ENCODE data around the gene KCNE5. TPM values are rescaled to one million over a fixed set of nuclear protein-coding genes. Genes with fewer than 3 reads are reported as not detected.
A peak's percentile ranks its signal among the peaks of the same experiment; 100 is the strongest.
"Not testable (repeated sequence)": the region's sequence is repeated elsewhere in the genome, so short reads cannot be mapped to it uniquely, and the experiment has no call there.

Gene KCNE5
- total RNA-seq, 3 donors from 2014 or later = 0.44 to 1.4 (median 0.66) TPM

DNA sequence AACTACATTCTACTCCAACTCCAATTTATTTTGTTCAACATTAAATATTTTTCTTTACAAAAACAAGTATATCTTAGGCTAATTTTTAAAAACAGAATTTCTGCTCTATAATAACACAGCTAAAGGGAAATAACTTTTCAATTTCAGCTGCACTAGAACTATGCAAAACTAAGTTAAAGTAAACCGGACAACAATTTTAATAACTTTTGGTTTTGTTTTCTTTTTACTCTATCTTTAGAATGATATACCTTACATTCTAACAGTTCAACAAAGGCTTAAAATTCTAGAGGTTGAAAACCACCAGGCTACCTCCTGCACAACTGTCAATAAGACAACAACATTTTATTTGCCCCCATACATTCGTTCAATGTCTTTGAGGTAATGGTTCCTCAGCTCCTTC, 18.7 kb upstream of the KCNE5 start:
- no peaks in the 10 kb centered on the region for H3K36me3 ChIP-seq
- intact Hi-C loops (cut with DNase I; ENCODE audit: low total_unique reads) = no loop called here
- peaks cover 0 to 6% of the 10 kb centered on the region in 2 donors for H3K27me3 ChIP-seq
- TF ChIP-seq, protein P1, sequence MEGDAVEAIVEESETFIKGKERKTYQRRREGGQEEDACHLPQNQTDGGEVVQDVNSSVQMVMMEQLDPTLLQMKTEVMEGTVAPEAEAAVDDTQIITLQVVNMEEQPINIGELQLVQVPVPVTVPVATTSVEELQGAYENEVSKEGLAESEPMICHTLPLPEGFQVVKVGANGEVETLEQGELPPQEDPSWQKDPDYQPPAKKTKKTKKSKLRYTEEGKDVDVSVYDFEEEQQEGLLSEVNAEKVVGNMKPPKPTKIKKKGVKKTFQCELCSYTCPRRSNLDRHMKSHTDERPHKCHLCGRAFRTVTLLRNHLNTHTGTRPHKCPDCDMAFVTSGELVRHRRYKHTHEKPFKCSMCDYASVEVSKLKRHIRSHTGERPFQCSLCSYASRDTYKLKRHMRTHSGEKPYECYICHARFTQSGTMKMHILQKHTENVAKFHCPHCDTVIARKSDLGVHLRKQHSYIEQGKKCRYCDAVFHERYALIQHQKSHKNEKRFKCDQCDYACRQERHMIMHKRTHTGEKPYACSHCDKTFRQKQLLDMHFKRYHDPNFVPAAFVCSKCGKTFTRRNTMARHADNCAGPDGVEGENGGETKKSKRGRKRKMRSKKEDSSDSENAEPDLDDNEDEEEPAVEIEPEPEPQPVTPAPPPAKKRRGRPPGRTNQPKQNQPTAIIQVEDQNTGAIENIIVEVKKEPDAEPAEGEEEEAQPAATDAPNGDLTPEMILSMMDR (IDR thresholded peaks at IDR 0.05) = no peak
- TF ChIP-seq POLR2AphosphoS5 (IDR thresholded peaks at IDR 0.05) (no peak), POLR2A (IDR thresholded peaks at IDR 0.05) (no peak)
- no peak overlapping the region for H3K27ac ChIP-seq
- H3K4me1 ChIP-seq = no peaks in the 10 kb centered on the region
- no peak for DNase-seq (ENCODE audit: low spot score in 2 of 2)
- no peaks in the 10 kb centered on the region for H3K9me3 ChIP-seq
- no peak overlapping the region for H3K4me3 ChIP-seq

DNA sequence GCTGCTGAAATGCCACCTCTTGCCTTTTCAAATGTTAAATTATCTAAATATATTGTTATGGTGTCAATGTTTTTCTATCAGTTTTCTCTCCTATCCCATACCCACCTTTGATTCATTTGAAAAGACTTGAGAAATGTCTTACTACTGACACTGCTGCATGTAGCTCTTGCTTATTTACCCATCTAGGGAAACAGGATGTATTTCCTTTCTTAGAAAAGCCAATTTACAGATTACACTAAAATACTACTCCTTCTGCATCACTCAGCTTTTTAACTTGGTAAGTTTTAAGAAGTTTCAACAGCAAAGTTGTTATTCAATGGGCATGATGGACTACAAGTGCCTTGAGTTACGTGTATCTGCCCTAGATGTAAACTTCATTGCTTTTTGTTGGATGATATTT, 13.2 kb upstream of the KCNE5 start:
- TF ChIP-seq POLR2AphosphoS5 (IDR thresholded peaks at IDR 0.05) = no peak
- TF ChIP-seq POLR2A (IDR thresholded peaks at IDR 0.05) = no peak
- TF ChIP-seq, protein P1 (IDR thresholded peaks at IDR 0.05) = no peak
- H3K4me3 ChIP-seq = no peak overlapping the region
- H3K27ac ChIP-seq = no peak overlapping the region
- H3K27me3 ChIP-seq = peaks cover 0 to 16% of the 10 kb centered on the region in 2 donors
- H3K9me3 ChIP-seq = no peaks in the 10 kb centered on the region
- H3K36me3 ChIP-seq = no peaks in the 10 kb centered on the region
- DNase-seq (ENCODE audit: low spot score in 2 of 2) = no peak
- H3K4me1 ChIP-seq = no peaks in the 10 kb centered on the region
- intact Hi-C loops (cut with DNase I; ENCODE audit: low total_unique reads) = no loop called here

DNA sequence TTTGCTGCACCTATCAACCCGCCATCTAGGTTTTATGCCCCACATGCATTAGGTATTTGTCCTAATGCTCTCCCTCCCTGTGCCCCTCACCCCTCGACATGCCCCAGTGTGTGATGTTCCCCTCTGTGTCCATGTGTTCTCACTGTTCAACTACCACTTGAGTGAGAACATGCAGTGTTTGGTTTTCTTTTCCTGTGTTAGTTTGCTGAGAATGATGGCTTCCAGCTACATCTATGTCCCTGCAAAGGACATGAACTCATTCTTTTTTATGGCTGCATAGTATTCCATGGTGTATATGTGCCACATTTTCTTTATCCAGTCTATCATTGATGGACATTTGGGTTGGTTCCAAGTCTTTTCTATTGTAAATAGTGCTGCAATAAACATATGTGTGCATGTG, 12.5 kb upstream of the KCNE5 start:
- H3K36me3 ChIP-seq; DNase-seq (ENCODE audit: low spot score in 2 of 2); H3K4me3 ChIP-seq; H3K9me3 ChIP-seq; intact Hi-C loops (cut with DNase I; ENCODE audit: low total_unique reads); H3K27ac ChIP-seq; H3K4me1 ChIP-seq: not testable (repeated sequence)
- H3K27me3 ChIP-seq = peaks cover 0 to 16% of the 10 kb centered on the region in 2 donors

DNA sequence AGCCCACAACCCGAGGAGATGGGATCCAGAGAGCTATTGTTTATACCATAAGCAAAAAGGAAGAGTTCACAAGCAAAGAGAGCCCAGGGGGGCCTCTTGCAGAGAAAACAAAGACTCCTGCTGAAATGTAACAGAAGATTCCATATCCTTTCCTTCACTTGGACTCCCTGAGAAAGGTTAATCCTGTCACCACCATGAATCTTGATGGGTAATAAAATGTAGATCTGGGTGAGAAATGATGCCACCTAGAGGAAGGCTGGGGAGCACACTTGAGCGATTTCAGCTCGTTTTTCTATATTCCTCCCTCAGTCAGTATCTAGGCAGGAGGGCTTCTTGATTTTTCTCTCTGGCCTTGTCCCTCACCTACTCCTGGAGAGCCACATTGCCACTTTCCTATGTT, 10.2 kb upstream of the KCNE5 start:
- no peak overlapping the region for H3K27ac ChIP-seq
- DNase-seq (ENCODE audit: low spot score in 2 of 2) = no peak
- no peaks in the 10 kb centered on the region for H3K4me1 ChIP-seq
- no peak overlapping the region for H3K4me3 ChIP-seq
- no peaks in the 10 kb centered on the region for H3K36me3 ChIP-seq
- H3K27me3 ChIP-seq = peaks cover 0 to 23% of the 10 kb centered on the region in 2 donors
- intact Hi-C loops (cut with DNase I; ENCODE audit: low total_unique reads) = no loop called here
- no peaks in the 10 kb centered on the region for H3K9me3 ChIP-seq
- TF ChIP-seq, protein P1 (IDR thresholded peaks at IDR 0.05) = peak in 1 of 3 donors; percentile 31
- TF ChIP-seq POLR2A (IDR thresholded peaks at IDR 0.05) (no peak), POLR2AphosphoS5 (IDR thresholded peaks at IDR 0.05) (no peak)

DNA sequence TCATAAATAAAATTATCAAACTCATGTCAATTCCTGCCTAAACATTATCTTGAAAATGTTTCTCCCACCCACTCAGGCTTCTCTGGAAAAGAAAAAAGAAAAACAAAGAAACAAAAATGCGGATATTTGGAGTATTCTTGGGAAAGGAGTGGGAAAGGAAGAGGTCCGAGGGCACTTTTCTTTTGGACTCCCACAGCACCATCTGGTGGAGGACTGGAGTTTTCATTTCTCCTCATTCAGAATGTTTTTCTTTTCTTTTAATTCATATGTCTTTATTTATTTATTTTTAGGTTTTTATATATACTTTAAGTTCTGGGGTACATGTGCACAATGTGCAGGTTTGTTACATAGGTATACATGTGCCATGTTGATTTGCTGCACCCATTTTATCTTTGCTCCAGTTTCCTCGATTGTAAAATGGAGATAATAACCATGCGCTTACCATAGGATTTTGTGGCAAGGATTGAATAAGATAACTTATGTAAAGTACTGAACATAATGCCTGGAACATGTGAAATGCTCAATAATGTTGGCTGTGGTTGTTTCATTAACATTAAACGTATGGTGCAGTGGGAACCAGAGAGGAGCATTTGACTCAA, 8.0 kb upstream of the KCNE5 start:
- Histone ChIP-seq H3K27me3 (peaks cover 0 to 22% of the 10 kb centered on the region in 2 donors), H3K4me3 (no peak overlapping the region), H3K27ac (no peak overlapping the region), H3K4me1 (no peaks in the 10 kb centered on the region), H3K9me3 (no peaks in the 10 kb centered on the region), H3K36me3 (no peaks in the 10 kb centered on the region)
- intact Hi-C loops (cut with DNase I; ENCODE audit: low total_unique reads) = no loop called here
- TF ChIP-seq POLR2A (IDR thresholded peaks at IDR 0.05) (no peak), POLR2AphosphoS5 (IDR thresholded peaks at IDR 0.05) (no peak)
- TF ChIP-seq, protein P1 (IDR thresholded peaks at IDR 0.05) = peak in 2 of 3 donors; percentile 24 to 30
- DNase-seq (ENCODE audit: low spot score in 2 of 2) = no peak
